SK-N-MC (cell line): Measurements from ENCODE around the gene RPS6KB1.
"Not testable (repeated sequence)": the region's sequence is repeated elsewhere in the genome, so short reads cannot be mapped to it uniquely, and the experiment has no call there.

Experiments
- EZH2 ChIP-seq: fragments of 200-600 bp; sonication (generic); IDR thresholded peaks from one replicate; pipeline ENCODE4 v1.6.1; 2017; ENCODE audit warnings: antibody characterized with exemption
- POLR2AphosphoS5 ChIP-seq: IDR thresholded peaks from 2 replicates; pipeline ENCODE4 v1.6.1; 2012; ENCODE audit warnings: mild to moderate bottlenecking, low read depth, low read length, borderline replicate concordance

GRCh38 chr17:59946433-59946832 lies 53.5 kb downstream of the RPS6KB1 start:
- TF ChIP-seq EZH2, POLR2AphosphoS5: not testable (repeated sequence)
